Hepatocyte (in vitro differentiated cells): ENCODE data around the gene SIPA1L2. TPM values are rescaled to one million over a fixed set of nuclear protein-coding genes. Genes with fewer than 3 reads are reported as not detected.

Source experiments
- DNase-seq: peaks from one replicate; pipeline ENCODE4 v3.0.0-alpha.2; 2016; ENCODE audit warnings: low spot score
- H2AFZ ChIP-seq: fragments of 200-600 bp; sonication (generic); 2 replicates; pipeline ENCODE4 v1.6.0; 2016; ENCODE audit warnings: antibody characterized with exemption, mild to moderate bottlenecking
- H3K27ac ChIP-seq: fragments of 200-600 bp; sonication (generic); 2 replicates; pipeline ENCODE4 v1.5.1; 2016; ENCODE audit warnings: mild to moderate bottlenecking
- H3K27me3 ChIP-seq: fragments of 200-600 bp; sonication (generic); 2 replicates; pipeline ENCODE4 v1.6.1; 2016
- H3K36me3 ChIP-seq: fragments of 200-600 bp; sonication (generic); replicated peaks from 2 replicates; pipeline ENCODE4 v1.5.1; 2016; ENCODE audit warnings: low read depth; ENCODE audit not compliant: insufficient read depth
- H3K4me1 ChIP-seq: fragments of 200-600 bp; sonication (generic); 2 replicates; pipeline ENCODE4 v1.5.1; 2016; ENCODE audit warnings: mild to moderate bottlenecking, moderate library complexity; ENCODE audit not compliant: insufficient read depth
- H3K4me2 ChIP-seq: fragments of 200-600 bp; sonication (generic); 2 replicates; pipeline ENCODE4 v1.6.0; 2016
- H3K4me3 ChIP-seq: fragments of 200-600 bp; sonication (generic); 2 replicates; pipeline ENCODE4 v1.5.1; 2016; ENCODE audit warnings: mild to moderate bottlenecking
- H3K79me2 ChIP-seq: fragments of 200-600 bp; sonication (generic); 2 replicates; pipeline ENCODE4 v1.6.0; 2017; ENCODE audit warnings: mild to moderate bottlenecking
- H3K9me2 ChIP-seq: fragments of 200-600 bp; sonication (generic); replicated peaks from 2 replicates; pipeline ENCODE4 v1.6.0; 2017; ENCODE audit warnings: mild to moderate bottlenecking; ENCODE audit not compliant: insufficient read depth
- H3K9me3 ChIP-seq: fragments of 200-600 bp; sonication (generic); 2 replicates; pipeline ENCODE4 v1.5.1; 2016; ENCODE audit warnings: low read depth, mild to moderate bottlenecking
- H4K20me1 ChIP-seq: fragments of 200-600 bp; sonication (generic); 2 replicates; pipeline ENCODE4 v1.6.0; 2016; ENCODE audit warnings: mild to moderate bottlenecking; ENCODE audit not compliant: insufficient read depth, poor library complexity, severe bottlenecking
- CTCF ChIP-seq: fragments of 200-600 bp; sonication (generic); IDR thresholded peaks from 2 replicates; pipeline ENCODE4 v1.5.1; 2016; ENCODE audit warnings: antibody characterized with exemption, mild to moderate bottlenecking; ENCODE audit not compliant: poor library complexity
- EZH2 ChIP-seq: fragments of 200-600 bp; sonication (generic); IDR thresholded peaks from 2 replicates; pipeline ENCODE4 v1.6.1; 2016; ENCODE audit warnings: antibody characterized with exemption, mild to moderate bottlenecking, borderline replicate concordance
- EZH2phosphoT487 ChIP-seq: fragments of 200-600 bp; sonication (generic); IDR thresholded peaks from one replicate; pipeline ENCODE4 v1.6.1; 2018; ENCODE audit warnings: antibody characterized with exemption, mild to moderate bottlenecking, low read depth, moderate library complexity; ENCODE audit not compliant: unreplicated experiment, severe bottlenecking
- WGBS: methylation state at CpG from one replicate; pipeline ENCODE4 v1.1.6; 2016; ENCODE audit warnings: low lambda C conversion rate; ENCODE audit errors: missing lambda C conversion rate; 5-methylcytosine and 5-hydroxymethylcytosine counted together
- polyA plus RNA-seq: library from polyadenylated mRNA; unstranded; fragments of >200 nt; fragmentation: Nextera tagmentation; extraction: Ambion mirVana; gene quantifications from 2 replicates; pipeline ENCODE4 v1.2.1, GENCODE V29; 2016
- total RNA-seq: library from RNA; depleted of rRNA; stranded (reverse); fragments of >200 nt; gene quantifications from 2 replicates; pipeline ENCODE4 v1.2.3, GENCODE V29; 2014

The SIPA1L2 gene
- total and polyA plus RNA-seq, 2 experiments from 2014 or later: 21.6 to 50.1 TPM

- H3K79me2 ChIP-seq: peaks cover 96% of the 10 kb centered on the region
- H4K20me1 ChIP-seq: peaks cover 17% of the 10 kb centered on the region
- DNase-seq: no peak
- no peak overlapping the region for H2AFZ ChIP-seq
- no peaks in the 10 kb centered on the region for H3K9me2 ChIP-seq
- H3K4me1 ChIP-seq: peaks cover 11% of the 10 kb centered on the region
- no peaks in the 10 kb centered on the region for H3K9me3 ChIP-seq
- H3K4me2 ChIP-seq: no peak overlapping the region
- no peak overlapping the region for H3K27ac ChIP-seq
- WGBS: 79% methylated on average over 11 of the region's 11 CpGs
- H3K4me3 ChIP-seq: no peak overlapping the region
- H3K27me3 ChIP-seq: no peaks in the 10 kb centered on the region
- no peaks in the 10 kb centered on the region for H3K36me3 ChIP-seq
- no peak for TF ChIP-seq EZH2
- TF ChIP-seq EZH2phosphoT487: no peak
- no peak for TF ChIP-seq CTCF
These were observed 30.5 kb downstream of the SIPA1L2 start for GRCh38 chr1:232599178-232600041.

- no peaks in the 10 kb centered on the region for H3K9me2 ChIP-seq
- peaks cover 15% of the 10 kb centered on the region for H3K4me1 ChIP-seq
- no peaks in the 10 kb centered on the region for H3K36me3 ChIP-seq
- H3K4me3 ChIP-seq: no peak overlapping the region
- peaks cover 14% of the 10 kb centered on the region for H4K20me1 ChIP-seq
- H2AFZ ChIP-seq: no peak overlapping the region
- WGBS: 95% methylated on average over 4 of the region's 4 CpGs
- no peaks in the 10 kb centered on the region for H3K9me3 ChIP-seq
- H3K4me2 ChIP-seq: no peak overlapping the region
- H3K27ac ChIP-seq: no peak overlapping the region
- H3K79me2 ChIP-seq: peaks cover 96% of the 10 kb centered on the region
- no peak for DNase-seq
- TF ChIP-seq CTCF (no peak), EZH2 (no peak), EZH2phosphoT487 (no peak)
- no peaks in the 10 kb centered on the region for H3K27me3 ChIP-seq
These were observed 31.1 kb downstream of the SIPA1L2 start for GRCh38 chr1:232598837-232599177.

GRCh38 chr1:232598133-232598532 is 31.8 kb downstream of the SIPA1L2 start:
- peaks cover 96% of the 10 kb centered on the region for H3K79me2 ChIP-seq

More at GRCh38 chr1:232598133-232598532, 31.8 kb downstream of the SIPA1L2 start:
- Histone ChIP-seq H2AFZ (no peak overlapping the region), H3K27ac (no peak overlapping the region), H3K4me1 (peaks cover 15% of the 10 kb centered on the region), H3K9me3 (no peaks in the 10 kb centered on the region), H4K20me1 (peaks cover 14% of the 10 kb centered on the region), H3K4me2 (no peak overlapping the region), H3K36me3 (no peaks in the 10 kb centered on the region), H3K27me3 (no peaks in the 10 kb centered on the region), H3K9me2 (no peaks in the 10 kb centered on the region), H3K4me3 (no peak overlapping the region)
- no peak for DNase-seq
- TF ChIP-seq EZH2: no peak
- no peak for TF ChIP-seq CTCF
- TF ChIP-seq EZH2phosphoT487: no peak
- 97% methylated on average over 3 of the region's 3 CpGs for WGBS
